GM18873 (cell line): ENCODE results near the gene MAJIN.

Experiments
- ATAC-seq: cut with Tn5 transposase; IDR thresholded peaks from one replicate; pipeline ENCODE4 v1.9.1; 2021; ENCODE audit warnings: mild to moderate bottlenecking, moderate library complexity, moderate number of reproducible peaks; ENCODE audit not compliant: unreplicated experiment, low FRiP score

The MAJIN gene

GRCh38 chr11:64933935-64934681, 37.8 kb downstream of the MAJIN start:
- ATAC-seq: no peak

GRCh38 chr11:64933213-64933934, 38.5 kb downstream of the MAJIN start:
- ATAC-seq: no peak

DNA sequence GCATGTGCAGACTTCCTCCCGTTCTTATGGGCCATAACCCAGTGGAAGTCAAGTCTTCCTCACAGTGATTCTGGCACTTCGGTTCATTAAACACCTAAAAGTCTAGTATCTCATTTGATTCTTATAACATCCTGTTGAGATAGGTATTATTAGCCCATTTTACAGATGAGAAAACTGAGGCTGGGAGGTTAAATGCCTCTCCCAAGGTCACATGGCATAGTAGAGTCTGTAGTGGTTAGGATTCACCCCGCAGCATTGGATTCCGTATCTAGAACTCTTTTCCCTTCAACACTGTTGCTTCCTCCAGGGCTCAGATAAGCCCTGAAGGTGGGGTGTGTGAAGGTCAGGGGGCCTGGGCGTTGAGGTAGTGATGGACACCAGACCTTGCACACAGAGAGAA, 39.6 kb downstream of the MAJIN start:
- ATAC-seq: no peak

- no peak for ATAC-seq
These were observed 40.6 kb downstream of the MAJIN start for GRCh38 chr11:64931290-64931689.

DNA sequence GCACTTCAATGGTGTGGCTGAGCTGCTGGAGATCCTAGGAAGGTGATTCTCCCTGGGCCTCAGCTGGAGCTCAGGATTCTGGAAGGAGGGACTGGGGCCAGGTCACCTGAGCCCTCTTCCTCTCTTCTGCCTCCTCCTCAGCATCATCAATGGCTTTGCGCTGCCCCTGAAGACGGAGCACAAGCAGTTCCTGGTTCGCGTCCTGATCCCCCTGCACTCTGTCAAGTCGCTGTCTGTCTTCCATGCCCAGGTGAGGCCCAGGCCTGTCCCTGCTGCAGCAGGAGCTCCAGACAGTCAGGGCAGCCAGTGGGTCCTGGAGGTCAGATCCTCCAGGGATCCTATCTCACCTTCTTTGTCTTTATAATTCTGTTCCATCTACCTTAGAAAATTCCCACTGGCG, 41.6 kb downstream of the MAJIN start:
- ATAC-seq: no peak

DNA sequence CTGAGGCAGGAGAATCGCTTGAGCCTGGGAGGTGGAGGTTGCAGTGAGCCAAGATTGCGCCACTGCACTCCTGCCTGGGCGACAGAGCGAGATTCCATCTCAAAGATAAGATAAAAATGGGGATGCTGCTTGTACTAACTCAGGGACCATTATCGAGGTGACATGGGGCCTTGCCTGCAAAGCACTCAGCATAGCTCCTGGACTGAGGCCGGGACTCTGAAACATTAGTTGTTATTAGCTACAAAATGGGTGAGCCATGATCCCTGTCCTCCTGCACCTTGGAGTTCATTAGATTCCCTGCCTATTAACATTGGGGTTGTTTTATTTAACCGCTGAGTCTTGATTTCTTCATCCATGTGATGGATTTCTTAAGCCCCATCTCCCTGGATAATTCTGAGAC, 42.3 kb downstream of the MAJIN start:
- no peak for ATAC-seq

GRCh38 chr11:64928957-64929356, 43.0 kb downstream of the MAJIN start:
- no peak for ATAC-seq

DNA sequence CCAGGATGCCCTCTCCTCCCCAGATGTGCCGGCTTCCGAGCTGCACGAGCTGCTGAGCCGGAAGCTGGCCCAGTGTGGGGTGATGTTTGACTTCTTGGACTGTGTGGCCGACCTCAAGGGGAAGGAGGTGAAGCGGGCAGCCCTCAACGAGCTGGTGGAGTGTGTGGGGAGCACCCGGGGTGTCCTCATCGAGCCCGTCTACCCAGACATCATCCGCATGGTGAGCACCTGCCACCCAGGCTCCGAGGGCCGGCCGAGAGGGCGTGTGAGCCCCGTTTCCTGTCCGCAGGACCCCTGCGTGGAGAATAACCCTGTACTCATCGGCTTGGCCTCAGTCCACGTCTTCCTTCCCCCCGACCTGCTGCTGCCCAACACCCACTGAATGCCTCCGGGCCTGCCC, 45.2 kb downstream of the MAJIN start:
- ATAC-seq: no peak

DNA sequence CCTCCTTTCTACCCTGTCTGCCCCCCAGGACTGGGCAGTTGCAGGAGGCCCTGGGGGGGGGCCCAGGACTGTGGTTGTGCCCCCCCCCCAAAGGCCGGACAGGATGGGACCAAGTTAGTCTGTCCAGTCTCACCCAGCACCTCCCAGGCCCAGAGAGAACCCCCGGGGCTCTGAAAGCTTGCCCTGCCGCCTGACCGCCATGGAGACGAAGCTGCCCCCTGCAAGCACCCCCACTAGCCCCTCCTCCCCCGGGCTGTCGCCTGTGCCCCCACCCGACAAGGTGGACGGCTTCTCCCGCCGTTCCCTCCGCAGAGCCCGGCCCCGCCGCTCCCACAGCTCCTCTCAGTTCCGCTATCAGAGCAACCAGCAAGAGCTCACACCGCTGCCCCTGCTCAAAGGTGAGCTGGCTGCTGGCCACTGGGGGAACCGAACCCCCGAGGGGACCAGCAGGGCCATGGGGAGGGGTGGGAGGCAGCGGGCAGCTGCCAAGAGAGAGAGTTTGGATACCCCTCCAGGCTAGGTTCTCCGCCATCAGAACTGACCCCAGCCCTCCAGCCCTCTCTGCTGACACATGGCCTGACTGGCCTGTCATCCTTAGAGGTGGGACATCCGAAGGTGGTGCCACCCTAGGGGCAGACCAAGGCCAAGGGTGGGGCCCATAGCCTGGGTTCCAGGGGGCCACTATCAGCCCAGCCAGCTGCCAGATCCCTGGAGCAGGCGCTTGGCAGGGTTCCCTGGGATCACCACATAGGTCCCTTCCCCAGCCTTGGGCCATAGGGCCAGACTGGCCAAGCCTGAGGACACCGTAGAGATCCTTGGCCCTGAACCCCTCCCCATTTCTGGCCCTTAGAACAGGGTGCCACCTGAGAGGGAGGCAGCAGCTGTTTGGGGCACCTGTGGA, 46.1 kb downstream of the MAJIN start:
- no peak for ATAC-seq

- ATAC-seq: no peak
These were observed 47.0 kb downstream of the MAJIN start for GRCh38 chr11:64924910-64925284.

DNA sequence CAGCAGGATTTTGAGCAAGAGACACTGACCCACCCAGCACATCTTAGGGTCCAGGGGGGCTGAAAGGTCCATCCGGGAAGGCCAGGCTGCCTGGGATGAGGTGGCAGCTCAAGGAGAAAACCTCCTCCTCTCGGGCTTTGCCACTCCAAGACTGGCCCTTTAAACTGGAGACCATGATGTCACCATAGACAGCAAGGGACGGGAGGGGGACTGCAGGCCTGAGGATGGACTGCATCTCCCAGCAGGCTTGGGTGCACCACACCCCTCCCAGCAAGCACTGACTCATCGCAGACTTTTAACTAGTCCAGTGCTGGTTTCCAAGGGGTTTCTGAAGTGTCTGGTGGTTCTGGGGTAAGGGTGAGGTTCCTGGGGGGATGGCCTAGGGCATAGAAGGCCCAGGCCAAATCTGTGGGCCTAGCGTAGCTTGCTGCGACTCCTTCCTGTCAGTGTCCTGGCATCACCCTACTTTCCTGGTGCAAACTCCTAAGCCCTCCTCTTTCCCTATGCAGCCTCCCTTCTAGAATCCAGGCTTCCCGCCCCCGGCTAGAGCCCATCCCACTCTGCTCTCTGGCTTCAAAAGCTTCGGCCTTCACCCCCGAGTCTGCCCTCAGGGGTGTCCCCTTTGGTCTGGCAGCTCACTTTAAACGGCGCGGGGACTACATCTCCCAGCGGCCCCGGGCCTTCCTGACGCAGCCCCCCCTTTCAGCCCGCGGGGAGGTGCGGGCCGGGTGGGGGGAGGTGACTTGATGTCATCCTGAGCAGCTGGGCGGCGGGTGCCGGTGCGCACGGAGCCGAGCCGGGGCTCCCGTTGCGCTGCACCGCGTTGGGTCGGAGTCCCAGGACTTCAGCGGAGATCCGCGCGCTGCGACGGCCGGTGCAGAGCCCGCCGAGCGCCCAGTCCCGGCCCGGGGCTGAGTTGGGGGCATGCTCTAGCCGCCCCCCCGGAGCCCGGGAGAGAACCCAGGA, 47.7 kb downstream of the MAJIN start, which contains the start of gene PPP2R5B:
PPP2R5B (plus strand) TSS at position 746 of the 966 bp plus-strand sequence. CDS start 1,046 bp downstream, outside the sequence.
- peak; percentile 63 for ATAC-seq

DNA sequence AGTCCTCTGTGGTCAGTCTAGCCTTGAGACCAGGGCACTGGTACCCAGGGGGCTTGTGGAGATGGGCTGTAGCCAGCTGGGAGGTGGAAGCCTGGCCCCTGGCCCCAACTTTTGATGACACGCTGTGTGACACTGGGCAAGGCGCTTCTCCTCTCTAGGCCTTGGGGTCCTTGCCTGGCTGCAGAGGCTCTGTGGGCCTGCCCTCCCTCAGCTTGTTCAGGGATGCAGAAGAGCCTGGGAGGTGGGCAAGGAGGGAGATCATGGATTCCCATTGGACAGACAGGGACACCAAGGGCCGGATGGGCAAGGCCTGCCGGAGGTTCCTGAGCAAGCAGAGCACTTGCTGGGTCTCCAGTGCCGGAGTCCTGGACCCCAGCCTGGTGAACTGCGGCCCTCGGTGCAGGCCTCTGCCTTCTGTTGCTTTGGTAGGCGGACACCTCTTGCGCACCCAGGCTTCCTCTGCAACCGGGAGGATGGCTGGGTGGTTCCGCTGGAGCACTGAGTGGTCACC, 48.7 kb downstream of the MAJIN start:
- no peak for ATAC-seq

DNA sequence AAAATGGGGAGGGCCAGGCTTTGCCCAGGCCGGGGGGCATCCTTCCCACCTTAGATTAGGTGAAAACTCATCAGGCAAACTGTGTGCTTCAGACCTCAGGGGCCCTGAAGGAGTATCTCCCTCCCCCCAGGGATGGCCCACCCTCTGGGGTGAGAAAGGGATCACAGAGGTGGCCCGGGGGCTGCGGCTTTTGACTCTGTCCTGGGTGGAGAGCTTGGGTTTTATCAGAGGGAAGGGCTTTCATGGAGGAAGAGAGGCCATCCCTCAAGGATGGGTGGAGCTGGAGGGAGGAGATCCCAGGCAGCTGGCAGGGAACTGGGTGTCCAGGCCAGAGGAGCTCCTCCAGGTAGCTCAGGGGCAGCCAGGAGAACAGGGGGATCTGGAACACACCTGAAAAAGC, 50.5 kb downstream of the MAJIN start:
- ATAC-seq: no peak

GRCh38 chr11:64920124-64920523, 51.8 kb downstream of the MAJIN start:
- no peak for ATAC-seq

- ATAC-seq: no peak
These were observed 52.3 kb downstream of the MAJIN start for GRCh38 chr11:64919627-64920026.

DNA sequence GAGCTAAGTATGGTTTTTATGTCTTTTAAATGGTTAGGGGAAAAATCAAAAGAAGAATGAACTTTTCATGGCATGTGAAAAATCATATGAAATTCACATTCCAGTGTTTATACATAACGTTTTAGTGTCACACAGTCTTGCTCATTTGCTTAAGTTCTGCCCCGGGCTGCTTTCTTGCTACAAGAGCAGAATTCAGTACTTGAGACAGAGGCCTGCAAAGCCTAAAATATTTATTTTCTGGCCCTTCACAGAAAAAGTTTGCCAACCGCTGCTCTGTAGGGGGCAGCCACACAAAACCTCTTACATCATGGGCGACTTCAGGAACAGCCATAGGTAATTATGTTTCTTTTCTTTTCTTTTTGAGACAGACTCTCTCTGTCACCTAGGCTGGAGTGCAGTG, 53.9 kb downstream of the MAJIN start:
- ATAC-seq: no peak

- no peak for ATAC-seq
These were observed 54.3 kb downstream of the MAJIN start for GRCh38 chr11:64917663-64917995.

DNA sequence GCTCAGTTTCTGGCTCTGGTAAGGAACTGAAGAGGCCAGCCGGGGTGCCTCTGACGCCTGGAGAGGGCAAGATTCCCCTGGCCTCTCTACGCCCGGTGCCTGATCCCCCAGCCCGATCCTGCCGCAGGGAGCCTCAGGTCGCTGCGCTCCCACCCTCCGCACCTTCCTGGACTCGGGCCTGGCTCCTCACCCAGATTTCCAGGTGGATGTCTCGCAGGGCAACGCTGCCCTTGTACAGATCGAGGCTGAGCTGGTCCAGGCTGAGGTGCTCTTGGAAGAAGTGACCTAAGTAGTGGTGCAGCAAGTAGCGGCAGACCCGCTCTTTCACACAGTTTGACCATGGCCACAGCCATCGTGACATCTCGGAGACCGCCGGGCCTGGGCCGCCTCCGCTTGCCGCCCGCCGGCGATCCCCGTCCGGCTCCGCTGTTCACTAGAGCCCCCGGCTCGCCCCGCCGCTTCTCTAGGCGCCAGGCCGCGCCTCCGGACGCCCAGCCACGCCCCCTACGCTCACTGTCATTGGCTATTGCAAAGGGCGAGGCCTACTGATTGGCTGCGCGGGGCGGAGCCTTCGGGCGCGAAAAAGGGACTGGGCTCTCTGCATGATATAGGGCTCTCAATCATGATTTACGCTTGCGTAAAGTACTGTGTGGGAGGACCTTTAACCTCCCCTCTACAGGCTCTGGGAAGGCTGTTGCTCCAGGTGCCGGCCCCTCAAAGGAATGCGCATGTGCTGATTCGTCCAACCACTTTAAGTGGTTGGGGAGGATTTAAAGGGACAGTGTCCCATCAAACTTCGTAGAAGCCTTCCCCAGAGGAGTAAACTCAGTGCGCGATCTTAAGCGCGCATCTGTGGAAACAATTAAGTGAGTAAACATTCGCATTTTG, 54.9 kb downstream of the MAJIN start, which contains the start of gene ATG2A:
ATG2A (minus strand) TSS at position 435 of the 888 bp plus-strand sequence; CDS start at position 361, 74 bp downstream.
- ATAC-seq: peak; percentile 94
